Measurements from ENCODE around the gene PPP3CA.
"Not testable (repeated sequence)": the region's sequence is repeated elsewhere in the genome, so short reads cannot be mapped to it uniquely, and the experiment has no call there.

Gene PPP3CA

DNA sequence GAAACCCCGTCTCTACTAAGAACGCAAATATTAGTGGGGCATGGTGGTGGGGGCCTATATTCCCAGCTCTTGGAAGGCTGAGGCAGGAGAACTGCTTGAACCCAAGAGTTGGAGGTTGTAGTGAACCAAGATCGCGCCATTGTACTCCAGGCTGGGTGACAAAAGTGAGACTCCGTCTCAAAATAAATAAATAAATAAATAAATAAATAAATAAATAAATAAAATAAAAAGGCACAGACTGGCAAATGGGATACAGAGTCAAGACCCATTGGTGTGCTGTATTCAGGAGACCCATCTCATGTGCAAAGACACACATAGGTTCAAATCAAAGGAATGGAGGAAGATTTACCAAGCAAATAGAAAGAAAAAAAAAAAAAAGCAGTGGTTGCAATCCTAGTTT, 216.3 kb downstream of the PPP3CA start:
- DNase-seq: not testable (repeated sequence)

- DNase-seq: not testable (repeated sequence)
Measured at GRCh38 chr4:101128898-101129297, 218.4 kb downstream of the PPP3CA start.

- DNase-seq: no peak
Measured at GRCh38 chr4:101128473-101128872, 218.9 kb downstream of the PPP3CA start.

GRCh38 chr4:101127176-101127790, 220.0 kb downstream of the PPP3CA start:
- no peak for DNase-seq

DNA sequence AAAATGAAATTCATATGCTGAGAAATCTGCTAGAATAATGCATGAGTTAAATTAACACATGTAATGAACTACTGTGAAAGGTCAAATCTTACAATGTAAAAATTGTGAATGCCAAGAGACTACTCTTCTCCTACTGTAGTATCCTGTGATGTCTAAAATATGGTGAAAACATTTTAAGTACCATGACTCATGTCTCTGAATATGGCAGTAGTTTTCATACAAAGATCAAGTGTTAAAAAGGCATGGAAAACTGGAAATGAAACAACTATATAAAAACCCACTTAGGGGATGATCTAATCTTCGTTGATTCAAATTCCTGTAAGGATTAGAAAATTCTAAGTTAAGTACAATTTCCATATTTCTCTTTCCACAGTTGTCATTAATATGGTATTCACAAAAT, 221.3 kb downstream of the PPP3CA start:
- DNase-seq: no peak

GRCh38 chr4:101125045-101125942, 222.0 kb downstream of the PPP3CA start:
- DNase-seq: no peak

DNA sequence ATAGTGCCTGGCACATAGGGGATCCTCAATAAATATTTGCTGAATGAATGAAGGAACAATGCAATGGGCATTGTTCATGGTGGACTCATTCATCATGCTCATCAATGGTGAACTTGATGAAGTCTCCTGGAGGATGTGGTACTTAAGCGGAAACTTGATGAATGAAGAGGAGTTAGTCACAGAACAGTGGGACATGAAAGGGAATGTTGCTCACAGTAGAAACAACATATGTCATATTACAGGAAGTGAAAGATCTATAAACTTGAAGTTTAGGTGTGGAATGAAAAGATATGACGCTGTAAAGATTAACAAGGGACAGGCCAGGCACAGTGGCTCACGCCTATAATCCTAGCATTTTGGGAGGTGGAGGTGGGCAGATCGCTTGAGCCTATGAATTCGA, 224.1 kb downstream of the PPP3CA start:
- no peak for DNase-seq

- no peak for DNase-seq
Measured at GRCh38 chr4:101122019-101122418, 225.3 kb downstream of the PPP3CA start.

- DNase-seq: no peak
Measured at GRCh38 chr4:101119141-101119540, 228.2 kb downstream of the PPP3CA start.

GRCh38 chr4:101118617-101119016, 228.7 kb downstream of the PPP3CA start:
- DNase-seq: no peak

DNA sequence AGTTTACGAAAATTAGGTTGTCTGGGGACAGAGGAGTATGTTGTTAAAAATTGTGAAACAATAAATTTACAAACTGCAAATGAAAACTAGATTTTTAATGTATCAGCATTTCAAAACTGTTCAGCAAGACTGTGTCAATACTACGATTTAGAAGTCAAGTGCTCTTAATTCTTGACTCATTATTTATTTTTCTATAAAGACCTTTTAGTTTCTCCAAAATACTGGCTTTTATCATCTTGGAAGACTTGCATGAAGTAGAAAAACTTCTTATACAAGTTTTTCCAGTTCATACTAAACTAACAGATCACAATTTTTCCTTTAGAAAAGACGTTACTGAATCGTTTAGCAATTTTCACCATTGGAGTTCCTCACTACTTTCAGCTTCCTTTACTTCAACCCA, 231.4 kb downstream of the PPP3CA start:
- DNase-seq: no peak

GRCh38 chr4:101114936-101115372, 232.4 kb downstream of the PPP3CA start:
- no peak for DNase-seq

DNA sequence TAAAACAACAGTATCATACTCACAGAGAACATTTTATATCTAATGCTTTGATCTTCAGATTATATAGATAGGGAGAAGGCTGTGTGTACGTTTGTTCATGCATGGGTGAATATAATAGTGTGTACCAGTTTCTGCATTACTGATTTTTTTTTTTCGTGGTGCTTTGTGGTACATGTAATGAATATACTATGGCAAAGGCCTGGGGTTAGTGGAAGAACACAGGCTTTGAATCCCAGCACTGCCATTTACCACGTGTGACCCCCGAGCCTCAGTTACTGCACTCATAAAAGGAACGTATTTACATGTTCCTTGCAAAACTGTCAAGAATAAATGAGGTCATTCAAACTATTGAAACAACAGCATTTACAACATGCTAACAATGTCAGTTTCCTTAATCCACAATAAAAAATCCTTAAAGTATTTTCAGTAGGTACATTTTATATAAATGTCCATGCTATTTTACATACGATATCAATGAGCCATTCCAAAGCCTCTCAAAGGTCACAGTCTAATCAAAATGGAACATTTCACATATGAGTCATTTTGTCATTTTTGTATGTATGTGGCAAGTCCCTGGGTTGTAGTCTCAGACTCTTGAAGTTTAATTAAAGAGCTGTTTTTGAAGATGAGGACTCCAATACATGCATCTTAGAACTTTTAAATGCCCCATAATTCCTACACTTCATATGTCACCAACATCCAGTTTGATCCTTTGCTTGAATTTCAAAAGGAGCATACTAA, 242.8 kb downstream of the PPP3CA start:
- DNase-seq: no peak

DNA sequence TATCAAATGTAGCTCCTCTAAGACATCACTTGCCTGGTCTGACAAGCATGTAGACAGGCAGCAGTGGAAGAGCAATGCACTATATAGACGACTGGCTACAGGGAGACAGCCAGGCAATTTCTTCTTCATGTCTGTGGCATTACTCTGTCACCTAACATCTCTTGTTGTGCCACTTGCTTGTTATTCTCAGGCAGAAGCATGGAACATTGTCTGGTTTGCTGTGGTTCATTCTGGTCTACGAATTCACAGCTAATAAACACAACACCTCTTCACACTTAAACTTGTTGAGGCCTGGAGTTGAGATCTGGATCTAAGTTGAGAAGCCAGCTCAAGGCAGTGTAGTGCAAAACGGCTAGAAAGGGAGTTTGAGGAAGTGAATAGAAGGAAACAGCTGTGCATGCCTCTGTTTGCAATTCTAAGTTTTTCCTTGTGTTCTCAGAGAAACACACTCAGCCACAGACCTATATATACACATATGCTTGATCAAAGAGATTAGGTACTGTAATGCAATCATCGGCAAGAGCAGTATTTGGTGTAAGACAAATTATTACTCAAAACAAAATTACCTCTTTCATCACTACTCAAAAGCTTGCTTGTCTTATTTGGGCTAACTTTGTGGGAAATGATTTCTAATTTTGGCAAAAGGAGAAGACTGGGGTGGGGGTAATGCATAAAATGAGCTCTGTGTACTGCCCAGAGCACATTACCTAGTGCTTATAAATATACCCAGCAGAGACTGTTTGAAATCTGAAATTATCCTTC, 243.8 kb downstream of the PPP3CA start:
- DNase-seq: no peak

DNA sequence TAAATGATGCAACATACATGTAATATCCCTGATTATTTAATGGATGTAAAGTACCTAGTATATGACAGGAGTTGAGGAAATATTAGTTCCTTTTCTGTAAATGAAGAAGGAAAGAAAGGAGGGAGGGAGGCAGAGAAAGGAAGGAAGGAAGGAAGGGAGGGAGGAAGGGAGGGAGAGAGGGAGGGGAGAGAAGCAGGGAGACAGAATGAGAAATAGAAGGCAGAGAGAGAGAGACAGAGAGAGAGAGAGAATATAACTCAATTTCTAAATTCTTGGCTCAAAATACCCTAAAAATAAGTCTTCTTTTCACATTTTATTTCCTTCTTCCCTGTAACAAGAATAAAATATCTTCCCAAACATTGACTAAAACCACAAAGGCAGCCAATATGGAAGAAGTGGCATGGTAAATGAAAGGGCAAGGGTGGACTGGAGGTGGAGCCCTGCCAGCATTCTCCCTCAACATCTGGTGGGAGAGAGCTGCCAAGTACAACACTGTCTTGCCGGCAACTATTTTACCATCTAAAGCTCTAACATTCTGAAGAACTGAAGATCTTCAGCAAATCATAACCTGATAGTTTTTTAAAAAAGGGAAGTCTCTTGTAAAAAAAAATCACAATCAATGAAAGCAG, 245.1 kb downstream of the PPP3CA start:
- DNase-seq: no peak

DNA sequence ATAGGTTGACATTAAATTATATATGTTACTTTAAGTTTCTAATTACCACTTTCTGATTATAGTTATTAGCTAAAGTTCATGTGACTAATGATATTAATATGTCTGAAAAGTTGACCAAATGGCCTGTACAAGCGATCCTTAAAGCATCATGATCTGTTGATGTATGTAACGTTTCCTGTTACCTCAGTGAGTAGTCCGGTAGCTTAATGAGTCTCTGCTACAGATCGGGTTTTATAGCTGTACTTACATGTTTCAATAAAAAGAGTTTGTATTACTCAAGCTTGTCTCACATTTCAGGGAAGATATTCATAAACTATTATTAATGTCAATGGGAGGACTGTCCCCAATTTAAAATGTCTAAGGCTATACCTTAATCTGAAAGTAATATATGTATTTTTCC, 246.3 kb downstream of the PPP3CA start:
- no peak for DNase-seq

DNA sequence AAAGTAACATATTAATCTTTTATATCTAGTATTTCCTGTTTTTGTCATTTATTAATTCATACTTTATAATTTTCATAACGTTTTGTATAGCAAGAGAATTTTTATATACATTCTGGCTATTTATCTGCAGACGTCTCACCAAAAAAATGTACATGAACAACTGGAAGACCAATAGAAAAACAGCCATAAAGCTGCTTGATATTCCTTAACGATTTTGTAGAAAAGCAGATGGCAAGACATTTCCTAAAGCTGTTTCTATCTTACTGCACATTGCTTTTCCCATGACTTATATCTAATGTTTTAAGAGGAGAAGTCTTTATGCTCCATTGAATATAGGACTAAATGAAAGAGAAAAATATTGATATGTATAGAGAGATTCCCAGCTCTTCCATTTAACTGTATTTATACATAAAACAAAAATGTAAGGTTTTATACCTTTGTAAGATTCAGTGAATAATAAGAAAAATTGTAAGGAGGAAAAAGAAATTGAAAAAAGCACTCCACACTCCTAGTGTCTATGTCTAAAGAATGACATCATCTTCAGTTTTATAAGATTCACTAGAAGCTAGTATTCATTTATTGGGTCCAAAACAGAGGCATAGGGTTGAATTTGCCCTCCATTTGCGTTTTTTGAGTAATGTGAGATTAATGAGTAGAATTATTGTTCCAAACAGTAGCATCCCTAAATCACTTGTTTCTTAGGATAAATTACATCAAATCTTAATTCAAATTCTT, 248.5 kb downstream of the PPP3CA start:
- DNase-seq: no peak

- DNase-seq: not testable (repeated sequence)
Measured at GRCh38 chr4:101092609-101093008, 254.7 kb downstream of the PPP3CA start.

DNA sequence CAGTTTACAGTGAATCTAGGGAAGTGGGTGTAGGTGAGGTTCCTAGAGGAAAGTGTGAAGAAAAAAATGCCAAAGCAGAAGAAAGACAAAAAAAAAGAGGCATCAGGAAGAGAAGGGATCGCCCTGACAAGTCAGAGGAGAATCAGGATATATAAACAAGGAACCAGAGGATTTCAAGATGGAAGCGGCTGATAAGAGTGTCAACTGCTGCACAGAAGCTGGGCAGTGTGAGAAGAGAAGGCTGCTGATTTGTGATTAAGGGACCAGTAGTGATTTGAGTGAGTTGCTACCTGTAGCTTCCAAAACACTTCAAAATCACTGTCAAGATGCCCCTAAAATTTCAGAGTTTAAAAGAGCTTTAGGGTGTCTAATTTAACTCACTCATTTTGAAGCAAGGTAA, 258.2 kb downstream of the PPP3CA start:
- no peak for DNase-seq

GRCh38 chr4:101086801-101087586, 260.3 kb downstream of the PPP3CA start:
- no peak for DNase-seq

DNA sequence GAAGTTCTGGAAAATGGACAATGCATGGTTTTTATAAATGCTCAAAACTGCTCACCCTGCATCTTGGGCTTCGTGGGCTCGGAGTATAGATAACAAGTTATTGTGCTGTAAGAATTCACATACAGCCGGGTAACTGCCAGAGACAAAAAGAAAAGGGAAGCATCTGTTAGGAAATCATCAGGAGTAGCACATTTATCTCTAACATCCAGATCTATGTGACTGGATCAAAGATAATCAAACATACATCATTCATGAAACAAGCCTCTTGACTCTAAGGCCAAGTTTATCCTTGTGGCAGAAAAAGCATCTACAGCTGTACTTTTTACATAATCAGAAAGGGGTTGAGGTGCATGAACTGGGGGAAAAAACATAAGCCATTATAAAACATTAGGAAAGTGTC, 264.2 kb downstream of the PPP3CA start:
- DNase-seq: no peak
